Neural crest cell (in vitro differentiated cells): Measurements from ENCODE around the gene CCDC107. TPM values are rescaled to one million over a fixed set of nuclear protein-coding genes. Genes with fewer than 3 reads are reported as not detected.
A peak's percentile ranks its signal among the peaks of the same experiment; 100 is the strongest.
"Not testable (repeated sequence)": the region's sequence is repeated elsewhere in the genome, so short reads cannot be mapped to it uniquely, and the experiment has no call there.

ENCODE experiments used
- DNase-seq: peaks from one replicate; pipeline ENCODE4 v3.0.0; 2021; ENCODE audit warnings: low read depth, mixed read lengths, low spot score
- H3K27ac Mint-ChIP-seq: one replicate; pipeline ENCODE4 v1.8.0; 2021; ENCODE audit warnings: mild to moderate bottlenecking, mixed read lengths; ENCODE audit not compliant: unreplicated experiment
- H3K27me3 Mint-ChIP-seq: 2 replicates; pipeline ENCODE4 v1.8.0; 2021; ENCODE audit warnings: low read depth, mild to moderate bottlenecking, mixed read lengths
- H3K36me3 Mint-ChIP-seq: 2 replicates; pipeline ENCODE4 v1.8.0; 2021; ENCODE audit warnings: low read depth, mild to moderate bottlenecking, mixed read lengths
- H3K4me1 Mint-ChIP-seq: 2 replicates; pipeline ENCODE4 v1.8.0; 2021; ENCODE audit warnings: mixed read lengths
- H3K4me3 Mint-ChIP-seq: one replicate; pipeline ENCODE4 v1.8.0; 2021; ENCODE audit warnings: mild to moderate bottlenecking, mixed read lengths
- H3K9me3 Mint-ChIP-seq: 2 replicates; pipeline ENCODE4 v1.8.0; 2021; ENCODE audit warnings: mixed read lengths
- total RNA-seq: library from RNA; stranded (reverse); gene quantifications from 2 replicates; pipeline ENCODE4 v1.2.1, GENCODE V29; 2021
- TF ChIP-seq, protein P1 (sequence below): fragments of 200-600 bp; sonication (generic); conservative IDR thresholded peaks from 2 replicates; pipeline ENCODE4 v1.5.0; 2021; ENCODE audit warnings: antibody characterized with exemption, mild to moderate bottlenecking

The CCDC107 gene
- total RNA-seq, 1 donor from 2014 or later, result 15.4 TPM

- H3K27ac Mint-ChIP-seq, result no peak overlapping the region
- peaks cover 2% of the 10 kb centered on the region for H3K27me3 Mint-ChIP-seq
- TF ChIP-seq, protein P1, sequence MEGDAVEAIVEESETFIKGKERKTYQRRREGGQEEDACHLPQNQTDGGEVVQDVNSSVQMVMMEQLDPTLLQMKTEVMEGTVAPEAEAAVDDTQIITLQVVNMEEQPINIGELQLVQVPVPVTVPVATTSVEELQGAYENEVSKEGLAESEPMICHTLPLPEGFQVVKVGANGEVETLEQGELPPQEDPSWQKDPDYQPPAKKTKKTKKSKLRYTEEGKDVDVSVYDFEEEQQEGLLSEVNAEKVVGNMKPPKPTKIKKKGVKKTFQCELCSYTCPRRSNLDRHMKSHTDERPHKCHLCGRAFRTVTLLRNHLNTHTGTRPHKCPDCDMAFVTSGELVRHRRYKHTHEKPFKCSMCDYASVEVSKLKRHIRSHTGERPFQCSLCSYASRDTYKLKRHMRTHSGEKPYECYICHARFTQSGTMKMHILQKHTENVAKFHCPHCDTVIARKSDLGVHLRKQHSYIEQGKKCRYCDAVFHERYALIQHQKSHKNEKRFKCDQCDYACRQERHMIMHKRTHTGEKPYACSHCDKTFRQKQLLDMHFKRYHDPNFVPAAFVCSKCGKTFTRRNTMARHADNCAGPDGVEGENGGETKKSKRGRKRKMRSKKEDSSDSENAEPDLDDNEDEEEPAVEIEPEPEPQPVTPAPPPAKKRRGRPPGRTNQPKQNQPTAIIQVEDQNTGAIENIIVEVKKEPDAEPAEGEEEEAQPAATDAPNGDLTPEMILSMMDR, result no peak
- H3K36me3 Mint-ChIP-seq, result peaks cover 12% of the 10 kb centered on the region
- H3K4me3 Mint-ChIP-seq, result peak overlapping the region; percentile 23
- no peaks in the 10 kb centered on the region for H3K9me3 Mint-ChIP-seq
- no peak for DNase-seq
- peaks cover 17% of the 10 kb centered on the region for H3K4me1 Mint-ChIP-seq
These were observed 15.0 kb upstream of the CCDC107 start for GRCh38 chr9:35643046-35643445.

DNA sequence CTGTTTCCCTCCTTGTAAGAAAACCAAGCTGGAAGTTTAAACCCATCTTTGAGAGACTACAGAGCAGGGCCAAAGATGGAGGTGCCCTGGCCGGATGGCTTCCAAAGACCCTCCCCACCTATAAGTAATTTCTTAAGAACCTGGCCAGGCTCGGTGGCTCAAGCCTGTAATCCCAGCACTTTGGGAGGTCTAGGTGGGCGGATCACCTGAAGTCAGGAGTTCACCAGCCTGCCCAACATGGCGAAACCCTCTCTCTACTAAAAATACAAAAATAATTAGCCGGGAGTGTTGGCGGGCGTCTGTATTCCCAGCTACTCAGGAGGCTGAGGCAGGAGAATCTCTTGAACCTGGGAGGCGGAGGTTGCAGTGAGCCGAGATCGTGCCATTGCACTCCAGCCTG lies 12.4 kb upstream of the CCDC107 start:
- peak overlapping the region; percentile 96 for H3K4me3 Mint-ChIP-seq
- DNase-seq, H3K9me3 Mint-ChIP-seq, H3K36me3 Mint-ChIP-seq, H3K27ac Mint-ChIP-seq, H3K27me3 Mint-ChIP-seq: not testable (repeated sequence)
- peaks cover 26% of the 10 kb centered on the region for H3K4me1 Mint-ChIP-seq

DNA sequence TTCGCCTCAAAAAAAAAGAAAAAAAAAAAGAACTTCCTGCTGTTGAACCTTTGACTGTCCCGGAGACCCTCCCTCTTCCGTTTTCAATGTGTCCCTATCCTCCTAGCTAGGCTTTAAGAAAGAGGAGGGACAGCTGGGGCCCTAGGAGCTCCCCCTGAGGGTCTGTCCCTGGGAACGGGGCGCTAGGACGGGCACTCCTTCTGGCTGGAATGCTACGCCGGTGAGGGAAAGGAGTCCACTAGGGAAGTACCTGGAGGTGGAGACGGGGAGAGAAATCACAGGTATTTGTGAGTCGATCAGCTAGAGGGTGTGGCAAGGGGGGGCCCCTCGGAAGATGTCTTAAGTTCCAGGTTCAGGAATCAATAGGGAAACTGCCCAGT lies 11.9 kb upstream of the CCDC107 start:
- H3K36me3 Mint-ChIP-seq, result peaks cover 5% of the 10 kb centered on the region
- H3K27me3 Mint-ChIP-seq, result peaks cover 5% of the 10 kb centered on the region
- TF ChIP-seq, protein P1, result no peak
- H3K27ac Mint-ChIP-seq, result peak overlapping the region; percentile 54
- DNase-seq, result peak; percentile 21
- peaks cover 26% of the 10 kb centered on the region for H3K4me1 Mint-ChIP-seq
- H3K9me3 Mint-ChIP-seq, result no peaks in the 10 kb centered on the region
- H3K4me3 Mint-ChIP-seq, result peak overlapping the region; percentile 96

DNA sequence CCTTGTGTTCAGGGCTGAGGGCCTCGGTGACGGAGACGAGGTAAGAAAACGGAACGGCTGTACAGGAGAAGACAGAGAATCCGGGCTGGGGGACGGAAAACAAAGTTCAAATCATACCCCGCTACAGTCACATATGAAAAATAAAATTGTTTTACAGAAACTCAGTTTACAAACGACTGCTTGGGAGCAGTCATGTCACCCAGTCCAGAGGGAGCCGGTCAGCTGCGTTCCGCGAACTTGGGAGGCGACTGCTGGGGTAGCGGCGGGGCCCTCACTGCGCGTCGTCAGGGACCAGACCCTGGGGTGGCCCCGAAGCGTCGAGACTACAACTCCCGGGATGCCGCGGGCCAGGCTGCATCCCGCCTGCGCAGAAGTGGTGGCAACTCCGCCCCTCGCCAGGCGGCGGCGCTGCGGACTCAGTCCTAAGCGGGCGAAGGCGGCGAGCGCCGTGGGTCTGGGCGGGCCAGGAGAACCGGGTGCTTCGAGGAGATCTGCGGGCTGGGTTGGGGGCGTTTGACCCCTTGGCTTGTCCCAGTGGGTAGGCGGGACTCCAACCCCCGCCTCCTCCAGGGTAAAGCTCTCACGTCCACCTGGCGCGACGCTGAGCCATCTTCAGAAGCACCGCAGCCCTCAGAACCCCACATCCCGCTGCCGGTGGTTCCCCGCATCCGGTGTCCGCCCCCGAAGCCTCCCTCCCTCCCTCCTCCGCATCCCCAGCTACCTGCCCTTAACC lies 11.4 kb upstream of the CCDC107 start:
- peak; percentile 92 for DNase-seq
- Mint-ChIP-seq H3K27ac (peak overlapping the region; percentile 54), H3K9me3 (no peaks in the 10 kb centered on the region), H3K4me1 (peaks cover 26% of the 10 kb centered on the region), H3K36me3 (peaks cover under 1% of the 10 kb centered on the region), H3K4me3 (peak overlapping the region; percentile 96), H3K27me3 (peaks cover 7% of the 10 kb centered on the region)
- TF ChIP-seq, protein P1, result peak; percentile 89

DNA sequence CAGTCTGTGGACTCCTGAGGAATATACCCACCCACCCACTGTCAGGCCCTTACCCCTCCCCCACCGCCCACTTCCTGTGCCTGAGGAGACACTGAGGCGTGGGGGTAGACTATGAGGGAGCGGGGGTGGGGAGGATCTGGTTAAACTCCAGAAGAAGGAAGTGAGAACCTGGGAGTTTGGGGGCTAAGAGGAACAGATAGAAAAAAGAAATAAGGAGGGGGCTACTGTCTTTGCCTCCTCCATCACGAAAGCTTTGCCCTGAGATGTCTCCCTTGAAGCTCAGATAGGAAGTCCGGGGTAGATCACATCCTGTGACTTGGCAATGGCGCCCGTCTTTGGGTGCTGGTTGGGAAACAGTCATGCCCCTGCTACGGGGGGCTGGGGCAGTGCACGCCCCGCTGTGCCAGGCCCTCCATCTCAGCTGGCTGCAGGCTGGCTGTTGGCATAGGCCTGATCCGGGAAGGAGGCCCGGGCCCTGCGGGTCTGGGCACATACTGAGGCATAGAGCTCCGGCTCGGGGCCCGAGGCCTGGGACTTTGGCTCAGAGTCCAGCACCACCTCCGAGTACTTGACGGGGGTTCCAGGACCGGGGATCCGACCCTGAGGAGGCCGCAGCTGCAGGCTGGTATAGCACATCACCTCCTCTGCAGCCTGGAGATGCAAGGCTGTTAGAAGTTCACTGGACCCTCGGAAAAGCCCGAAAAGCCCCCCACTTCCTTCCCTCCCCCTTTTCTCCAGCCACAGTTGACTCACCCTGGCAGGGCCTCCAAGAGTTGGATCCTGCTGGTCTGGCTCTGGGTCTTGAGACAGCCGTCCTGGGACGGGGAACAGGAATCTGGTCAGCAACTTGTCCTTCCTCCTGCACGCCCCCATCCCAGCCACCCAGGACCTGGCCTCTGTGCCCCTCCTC lies 8.4 kb upstream of the CCDC107 start:
- Mint-ChIP-seq H3K9me3 (no peaks in the 10 kb centered on the region), H3K4me3 (peak overlapping the region; percentile 12), H3K27ac (no peak overlapping the region), H3K4me1 (peaks cover 26% of the 10 kb centered on the region), H3K27me3 (peaks cover 7% of the 10 kb centered on the region), H3K36me3 (no peaks in the 10 kb centered on the region)
- DNase-seq, result no peak
- TF ChIP-seq, protein P1, result no peak
